GM19035 (cell line): ENCODE data around the gene SCYGR3.

ENCODE experiments used
- ATAC-seq: cut with Tn5 transposase; IDR thresholded peaks from one replicate; pipeline ENCODE4 v1.9.1; 2021; ENCODE audit not compliant: unreplicated experiment

The SCYGR3 gene

DNA sequence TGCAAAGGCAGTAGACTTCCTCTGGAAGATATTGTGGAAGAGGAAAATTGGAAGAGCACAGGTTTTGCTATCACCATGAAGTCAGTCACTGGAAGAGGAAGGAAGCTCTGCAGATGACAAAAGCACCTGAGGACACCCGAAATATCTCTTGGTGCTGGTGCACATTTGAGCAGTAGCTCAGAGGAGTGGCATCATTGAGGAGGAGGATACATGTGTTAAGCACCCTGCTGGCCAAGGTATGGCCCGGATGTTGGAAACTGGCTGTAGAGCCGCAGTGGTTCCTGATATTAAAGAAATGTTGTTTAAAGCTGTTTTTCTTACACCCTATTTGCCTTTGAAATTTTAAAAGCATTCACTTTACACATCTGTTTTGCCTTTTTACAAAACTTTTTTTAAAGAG, 48.6 kb downstream of the SCYGR3 start:
- no peak for ATAC-seq

DNA sequence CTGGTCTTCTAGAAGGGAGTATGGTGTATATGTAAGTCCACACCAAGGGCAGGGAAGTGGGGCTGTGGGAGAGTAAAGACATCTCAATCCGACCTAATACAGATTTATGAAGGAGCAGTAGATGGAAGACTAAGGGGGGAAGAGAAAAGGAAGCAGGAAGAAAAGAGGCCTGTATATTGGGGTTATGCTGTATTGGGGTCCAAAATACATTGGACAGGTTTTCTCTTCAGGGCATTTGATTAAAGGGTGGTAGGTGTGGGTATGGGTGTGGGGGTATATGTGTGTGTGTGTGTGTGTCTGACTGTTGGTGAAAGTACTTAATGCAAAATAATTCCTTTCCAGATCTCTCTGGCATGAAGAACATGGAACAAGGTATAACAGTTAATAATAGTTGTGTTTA, 49.6 kb downstream of the SCYGR3 start:
- ATAC-seq: no peak
